Hepatocyte (in vitro differentiated cells): Measurements from ENCODE around the gene GPAT3.

Experiments
- EZH2 ChIP-seq: fragments of 200-600 bp; sonication (generic); IDR thresholded peaks from 2 replicates; pipeline ENCODE4 v1.6.1; 2016; ENCODE audit warnings: antibody characterized with exemption, mild to moderate bottlenecking, borderline replicate concordance
- EZH2phosphoT487 ChIP-seq: fragments of 200-600 bp; sonication (generic); IDR thresholded peaks from one replicate; pipeline ENCODE4 v1.6.1; 2018; ENCODE audit warnings: antibody characterized with exemption, mild to moderate bottlenecking, low read depth, moderate library complexity; ENCODE audit not compliant: unreplicated experiment, severe bottlenecking
- TF ChIP-seq, protein P1 (sequence below): fragments of 200-600 bp; sonication (generic); IDR thresholded peaks from 2 replicates; pipeline ENCODE4 v1.5.1; 2016; ENCODE audit warnings: antibody characterized with exemption, mild to moderate bottlenecking; ENCODE audit not compliant: poor library complexity

DNA sequence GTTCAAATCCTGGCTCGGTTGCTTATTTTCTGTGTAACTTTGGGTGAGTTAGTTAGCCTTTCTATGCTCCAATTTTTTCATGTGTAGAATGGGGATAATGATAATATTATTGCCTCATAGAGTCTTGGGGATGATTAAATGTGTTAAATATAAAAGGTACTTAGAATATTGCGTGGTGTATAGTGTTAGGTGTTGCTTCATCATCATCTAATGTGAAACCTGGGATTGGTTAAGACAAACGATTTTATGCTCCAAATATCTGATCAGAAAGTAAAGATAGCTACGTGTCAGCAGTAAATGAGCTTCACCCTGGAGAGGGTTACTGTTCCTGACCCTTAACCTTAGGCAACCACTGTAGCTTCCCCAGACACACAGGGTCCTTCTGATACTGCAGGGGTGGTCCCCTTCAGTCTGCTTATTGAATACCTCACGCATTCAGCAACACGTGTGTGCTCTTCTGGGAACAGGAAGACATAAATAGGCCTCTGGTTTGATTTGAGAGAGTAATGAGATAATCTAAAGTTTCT is 50.1 kb downstream of the GPAT3 start:
- TF ChIP-seq EZH2 (no peak), EZH2phosphoT487 (no peak)
- TF ChIP-seq, protein P1, sequence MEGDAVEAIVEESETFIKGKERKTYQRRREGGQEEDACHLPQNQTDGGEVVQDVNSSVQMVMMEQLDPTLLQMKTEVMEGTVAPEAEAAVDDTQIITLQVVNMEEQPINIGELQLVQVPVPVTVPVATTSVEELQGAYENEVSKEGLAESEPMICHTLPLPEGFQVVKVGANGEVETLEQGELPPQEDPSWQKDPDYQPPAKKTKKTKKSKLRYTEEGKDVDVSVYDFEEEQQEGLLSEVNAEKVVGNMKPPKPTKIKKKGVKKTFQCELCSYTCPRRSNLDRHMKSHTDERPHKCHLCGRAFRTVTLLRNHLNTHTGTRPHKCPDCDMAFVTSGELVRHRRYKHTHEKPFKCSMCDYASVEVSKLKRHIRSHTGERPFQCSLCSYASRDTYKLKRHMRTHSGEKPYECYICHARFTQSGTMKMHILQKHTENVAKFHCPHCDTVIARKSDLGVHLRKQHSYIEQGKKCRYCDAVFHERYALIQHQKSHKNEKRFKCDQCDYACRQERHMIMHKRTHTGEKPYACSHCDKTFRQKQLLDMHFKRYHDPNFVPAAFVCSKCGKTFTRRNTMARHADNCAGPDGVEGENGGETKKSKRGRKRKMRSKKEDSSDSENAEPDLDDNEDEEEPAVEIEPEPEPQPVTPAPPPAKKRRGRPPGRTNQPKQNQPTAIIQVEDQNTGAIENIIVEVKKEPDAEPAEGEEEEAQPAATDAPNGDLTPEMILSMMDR: no peak
